Measurements from ENCODE around the gene SPOCK3.

DNA sequence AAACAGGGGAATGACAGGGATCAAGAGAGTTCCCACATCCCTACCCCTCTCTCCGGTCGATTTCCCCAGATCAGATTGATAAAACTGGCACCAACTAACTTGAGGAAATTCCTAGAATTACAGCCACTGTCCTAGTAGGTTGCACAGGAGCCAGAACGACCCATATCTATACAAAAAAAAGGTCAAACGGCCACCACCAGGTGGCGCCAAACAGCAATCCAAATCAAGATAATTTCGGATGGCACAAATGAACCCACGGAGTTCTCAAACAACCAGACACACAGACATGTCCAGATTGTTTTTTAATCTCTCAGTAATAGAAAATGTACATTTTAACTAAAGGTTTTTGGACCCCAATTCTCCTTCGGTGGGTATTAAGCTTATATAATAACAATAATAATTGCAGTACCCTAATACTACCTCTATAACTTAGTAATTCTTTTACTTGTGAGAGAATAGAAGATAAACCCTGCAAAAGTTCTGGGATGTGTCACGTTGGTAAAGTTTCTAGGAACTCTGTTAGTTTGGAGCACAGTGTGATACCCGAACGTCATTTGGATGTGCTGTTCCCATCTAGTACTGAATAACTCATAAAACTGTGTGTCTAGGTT lies 212.6 kb downstream of the SPOCK3 start:
- TF ChIP-seq EZH2 (IDR thresholded peaks at IDR 0.05; ENCODE audit: borderline replicate concordance, low read length) (no peak), CTCF (IDR thresholded peaks at IDR 0.05; ENCODE audit: low read length) (peak; percentile 87)

Measured in OCI-LY1 (cell line).